H1 (cell line): ENCODE measurements around the gene NR5A1. TPM values are rescaled to one million over a fixed set of nuclear protein-coding genes. Genes with fewer than 3 reads are reported as not detected.

ENCODE experiments used
- CTCF ChIA-PET: fragments of 300-600 bp; sonication (Branson Sonifier 250); formaldehyde crosslinking; loops from one replicate; lab custom pipeline; 2021; ENCODE audit not compliant: partially characterized antibody; lab: Charles Lee
- POLR2A ChIA-PET: fragments of 300-600 bp; sonication (Branson Sonifier 250); formaldehyde crosslinking; loops from one replicate; lab custom pipeline; 2021; ENCODE audit warnings: inconsistent platforms; ENCODE audit not compliant: partially characterized antibody; lab: Charles Lee
- DNase-seq, 2 experiments: peaks; one replicate each; pipeline versions ENCODE4 v3.0.0 to v3.0.0-alpha.2; 2010 to 2022; ENCODE audit warnings: low spot score in 2 of 2, low read depth in 1 of 2, mixed read lengths in 1 of 2
- FAIRE-seq: peaks from 2 replicates; lab custom pipeline; 2011; peaks lifted over from hg19 to GRCh38; lab: Jason Lieb, UNC
- H2AFZ ChIP-seq: 2 replicates; pipeline ENCODE4 v1.8.1; 2012; ENCODE audit warnings: low read length, inconsistent platforms
- H2AK5ac ChIP-seq: 2 replicates; pipeline ENCODE4 v1.6.1; 2013; ENCODE audit warnings: low read depth, low read length
- H2BK120ac ChIP-seq: replicated peaks from 2 replicates; pipeline ENCODE3; 2013; ENCODE audit warnings: low read depth, low read length, inconsistent platforms
- H2BK12ac ChIP-seq: 2 replicates; pipeline ENCODE4 v1.6.1; 2013; ENCODE audit warnings: low read depth, low read length
- H2BK15ac ChIP-seq: 2 replicates; pipeline ENCODE4 v1.6.1; 2013; ENCODE audit warnings: low read length
- H2BK20ac ChIP-seq: 2 replicates; pipeline ENCODE4 v1.6.1; 2013; ENCODE audit warnings: low read length
- H2BK5ac ChIP-seq: 2 replicates; pipeline ENCODE4 v1.6.1; 2013; ENCODE audit warnings: low read depth, low read length
- H3K14ac ChIP-seq: 2 replicates; pipeline ENCODE4 v1.6.1; 2013; ENCODE audit warnings: inconsistent platforms; ENCODE audit not compliant: insufficient read length
- H3K18ac ChIP-seq: 2 replicates; pipeline ENCODE4 v1.6.1; 2013; ENCODE audit warnings: low read length; ENCODE audit errors: extremely low read depth
- H3K23ac ChIP-seq: 2 replicates; pipeline ENCODE4 v1.6.1; 2013; ENCODE audit warnings: inconsistent platforms; ENCODE audit not compliant: insufficient read length
- H3K23me2 ChIP-seq: 2 replicates; pipeline ENCODE4 v1.6.1; 2013; ENCODE audit warnings: low read depth, low read length
- H3K27ac ChIP-seq: 2 replicates; pipeline ENCODE4 v1.6.1; 2011; ENCODE audit warnings: low read depth, low read length, inconsistent platforms
- H3K27me3 ChIP-seq, 4 experiments: replicated peaks in 1 of 4; 1 replicate in 1 of 4; 2 replicates in 3 of 4; pipeline versions ENCODE4 v1.6.1 to v1.8.1; 2011 to 2013; ENCODE audit warnings: low read length in 3 of 4, mild to moderate bottlenecking in 3 of 4, inconsistent platforms in 2 of 4, mixed read lengths in 2 of 4, moderate library complexity in 1 of 4; ENCODE audit not compliant: control insufficient read depth in 3 of 4, insufficient read depth in 3 of 4; ENCODE audit errors: extremely low read depth in 1 of 4
- H3K36me3 ChIP-seq, 4 experiments: 2 replicates each; pipeline versions ENCODE4 v1.6.1 to v1.8.1; 2011 to 2013; ENCODE audit warnings: mild to moderate bottlenecking in 4 of 4, low read length in 3 of 4, moderate library complexity in 2 of 4, control low read depth in 1 of 4, inconsistent platforms in 1 of 4; ENCODE audit not compliant: insufficient read depth in 4 of 4, control insufficient read depth in 2 of 4
- H3K4ac ChIP-seq: replicated peaks from 2 replicates; pipeline ENCODE3; 2013; ENCODE audit warnings: low read length, low read depth, mixed read lengths, inconsistent platforms; ENCODE audit not compliant: insufficient read length
- H3K4me1 ChIP-seq, 4 experiments: replicated peaks in 1 of 4; 1 replicate in 1 of 4; 2 replicates in 3 of 4; pipeline versions ENCODE4 v1.6.1 to v1.8.1; 2011 to 2013; ENCODE audit warnings: low read length in 3 of 4, inconsistent platforms in 2 of 4, mixed read lengths in 1 of 4; ENCODE audit not compliant: insufficient read depth in 4 of 4, control insufficient read depth in 3 of 4
- H3K4me2 ChIP-seq, 2 experiments: 2 replicates each; pipeline versions ENCODE4 v1.6.1 to v1.8.1; 2011 to 2013; ENCODE audit warnings: low read depth in 2 of 2, low read length in 2 of 2, control low read depth in 1 of 2, inconsistent platforms in 1 of 2, mild to moderate bottlenecking in 1 of 2; ENCODE audit not compliant: insufficient read depth in 1 of 2
- H3K4me3 ChIP-seq, 4 experiments: fragments of 200-600, 300-600 bp in 1 of 4; sonication (generic), shearing (Covaris generic), sonication (Bioruptor Twin) in 1 of 4; 2 replicates each; pipeline versions ENCODE4 v1.5.1 to v1.8.1; 2011 to 2016; ENCODE audit warnings: low read length in 4 of 4, low read depth in 3 of 4, control low read depth in 2 of 4, inconsistent platforms in 2 of 4, mild to moderate bottlenecking in 2 of 4, mixed read lengths in 1 of 4, moderate library complexity in 1 of 4; ENCODE audit not compliant: insufficient read depth in 2 of 4; ENCODE audit errors: extremely low read depth in 1 of 4
- H3K56ac ChIP-seq: replicated peaks from 2 replicates; pipeline ENCODE3; 2013; ENCODE audit warnings: low read depth, mild to moderate bottlenecking, mixed read lengths, low read length, inconsistent platforms; ENCODE audit not compliant: insufficient read length
- H3K79me1 ChIP-seq: 2 replicates; pipeline ENCODE4 v1.6.1; 2013; ENCODE audit warnings: low read depth, low read length, control low read depth
- H3K79me2 ChIP-seq, 2 experiments: 2 replicates each; pipeline versions ENCODE4 v1.6.1 to v1.8.1; 2012 to 2013; ENCODE audit warnings: low read length in 2 of 2, mild to moderate bottlenecking in 2 of 2, inconsistent platforms in 1 of 2; ENCODE audit not compliant: insufficient read depth in 2 of 2, control insufficient read depth in 1 of 2
- H3K9ac ChIP-seq, 4 experiments: replicated peaks in 1 of 4; 1 replicate in 1 of 4; 2 replicates in 3 of 4; pipeline versions ENCODE4 v1.6.1 to v1.8.1; 2011 to 2013; ENCODE audit warnings: low read depth in 3 of 4, low read length in 3 of 4, control low read depth in 2 of 4, mild to moderate bottlenecking in 2 of 4, moderate library complexity in 2 of 4, inconsistent platforms in 1 of 4; ENCODE audit errors: extremely low read depth in 1 of 4
- H3K9me3 ChIP-seq, 2 experiments: 2 replicates each; pipeline versions ENCODE4 v1.6.1 to v1.8.1; 2012 to 2013; ENCODE audit warnings: mild to moderate bottlenecking in 2 of 2, moderate library complexity in 2 of 2, control low read depth in 1 of 2, inconsistent platforms in 1 of 2, low read depth in 1 of 2, low read length in 1 of 2, mixed read lengths in 1 of 2; ENCODE audit not compliant: insufficient read depth in 2 of 2
- H4K20me1 ChIP-seq, 2 experiments: replicated peaks in 1 of 2; 2 replicates each; pipeline versions ENCODE3 to v1.8.1; 2011 to 2013; ENCODE audit warnings: inconsistent platforms in 2 of 2, low read length in 2 of 2, mild to moderate bottlenecking in 1 of 2; ENCODE audit not compliant: insufficient read depth in 2 of 2, control insufficient read depth in 1 of 2
- H4K5ac ChIP-seq: 2 replicates; pipeline ENCODE4 v1.6.1; 2013; ENCODE audit warnings: low read length, low read depth, mixed read lengths, inconsistent platforms; ENCODE audit not compliant: insufficient read length
- H4K8ac ChIP-seq: 2 replicates; pipeline ENCODE4 v1.8.0; 2013; ENCODE audit warnings: mild to moderate bottlenecking, moderate library complexity, low read length, inconsistent platforms; ENCODE audit not compliant: insufficient read depth; ENCODE audit errors: extremely low read depth
- H4K91ac ChIP-seq: replicated peaks from 2 replicates; pipeline ENCODE3; 2013; ENCODE audit warnings: low read length, mixed read lengths, inconsistent platforms; ENCODE audit not compliant: insufficient read length
- CEBPB ChIP-seq: IDR thresholded peaks from 2 replicates; pipeline ENCODE4 v1.6.1; 2012; ENCODE audit warnings: low read depth, low read length
- FOSL1 ChIP-seq: IDR thresholded peaks from 2 replicates; pipeline ENCODE4 v1.6.1; 2011; ENCODE audit warnings: mild to moderate bottlenecking, low read depth, low read length, moderate library complexity; ENCODE audit not compliant: insufficient read depth
- HDAC2 ChIP-seq, 2 experiments: fragments of 300-600 bp in 1 of 2; sonication (generic) in 1 of 2; IDR thresholded peaks; 2 replicates each; pipeline ENCODE4 v1.6.1; 2011 to 2012; ENCODE audit warnings: low read depth in 2 of 2, low read length in 2 of 2, mild to moderate bottlenecking in 2 of 2, moderate library complexity in 2 of 2, borderline replicate concordance in 1 of 2, inconsistent platforms in 1 of 2
- NANOG ChIP-seq: IDR thresholded peaks from 2 replicates; pipeline ENCODE4 v1.6.1; 2011; ENCODE audit warnings: low read length, low read depth, mild to moderate bottlenecking, inconsistent platforms; ENCODE audit not compliant: insufficient read depth, poor library complexity, severe bottlenecking
- RBBP5 ChIP-seq: IDR thresholded peaks from 2 replicates; pipeline ENCODE4 v1.7.1; 2012; ENCODE audit warnings: low read depth, mild to moderate bottlenecking, inconsistent platforms, low read length, moderate library complexity, borderline replicate concordance
- RXRA ChIP-seq: IDR thresholded peaks from 2 replicates; pipeline ENCODE4 v1.6.1; 2011; ENCODE audit warnings: low read depth, mild to moderate bottlenecking, low read length, moderate library complexity; ENCODE audit not compliant: insufficient read depth
- TAF1 ChIP-seq: IDR thresholded peaks from 2 replicates; pipeline ENCODE4 v1.6.1; 2011; ENCODE audit warnings: mild to moderate bottlenecking, low read depth, low read length
- YY1 ChIP-seq: IDR thresholded peaks from 2 replicates; pipeline ENCODE4 v1.6.1; 2011; ENCODE audit warnings: low read depth, mild to moderate bottlenecking, low read length
- WGBS, 2 experiments: shearing (Covaris generic) in 1 of 2; methylation state at CpG; one replicate each; pipeline versions ENCODE4 v1.1.6 to v1.1.7; 2013 to 2015; ENCODE audit warnings: low lambda C conversion rate in 2 of 2, mixed read lengths in 2 of 2, inconsistent platforms in 1 of 2, low coverage in 1 of 2, missing lambda C conversion rate in 1 of 2; ENCODE audit not compliant: insufficient replicate concordance in 2 of 2, insufficient coverage in 1 of 2, insufficient read length in 1 of 2; ENCODE audit errors: extremely low coverage in 1 of 2, missing lambda C conversion rate in 1 of 2; 5-methylcytosine and 5-hydroxymethylcytosine counted together
- polyA plus RNA-seq, 7 experiments: library from polyadenylated mRNA; depleted of rRNA in 3 of 7; stranded (reverse) in 5 of 7; unstranded in 2 of 7; fragments of >200 nt in 5 of 7; fragments of 200-250 nt in 2 of 7; gene quantifications; 1 replicate in 5 of 7; 2 replicates in 1 of 7; 4 replicates in 1 of 7; pipeline versions ENCODE4 v1.2.1 to v1.2.3, GENCODE V29; 2011 to 2013; ENCODE audit warnings: missing spikeins in 2 of 7, mixed read lengths in 2 of 7
- total RNA-seq: library from RNA; stranded (reverse); fragmentation: NEBNext Ultra II Directional; extraction: Animal tissue kit (Norgen Biotek cat#: 25700); gene quantifications from 2 replicates; pipeline ENCODE4 v1.2.1, GENCODE V29; 2021
- TF ChIP-seq, protein P1 (sequence below): IDR thresholded peaks from 2 replicates; pipeline ENCODE4 v1.6.1; 2012; ENCODE audit warnings: inconsistent platforms

The NR5A1 gene
- total and polyA plus RNA-seq, 2 of the 8 experiments (the other 6 are each of a cell fraction or from before 2014, with no cell fraction given), result 0.29 to 0.58 TPM

DNA sequence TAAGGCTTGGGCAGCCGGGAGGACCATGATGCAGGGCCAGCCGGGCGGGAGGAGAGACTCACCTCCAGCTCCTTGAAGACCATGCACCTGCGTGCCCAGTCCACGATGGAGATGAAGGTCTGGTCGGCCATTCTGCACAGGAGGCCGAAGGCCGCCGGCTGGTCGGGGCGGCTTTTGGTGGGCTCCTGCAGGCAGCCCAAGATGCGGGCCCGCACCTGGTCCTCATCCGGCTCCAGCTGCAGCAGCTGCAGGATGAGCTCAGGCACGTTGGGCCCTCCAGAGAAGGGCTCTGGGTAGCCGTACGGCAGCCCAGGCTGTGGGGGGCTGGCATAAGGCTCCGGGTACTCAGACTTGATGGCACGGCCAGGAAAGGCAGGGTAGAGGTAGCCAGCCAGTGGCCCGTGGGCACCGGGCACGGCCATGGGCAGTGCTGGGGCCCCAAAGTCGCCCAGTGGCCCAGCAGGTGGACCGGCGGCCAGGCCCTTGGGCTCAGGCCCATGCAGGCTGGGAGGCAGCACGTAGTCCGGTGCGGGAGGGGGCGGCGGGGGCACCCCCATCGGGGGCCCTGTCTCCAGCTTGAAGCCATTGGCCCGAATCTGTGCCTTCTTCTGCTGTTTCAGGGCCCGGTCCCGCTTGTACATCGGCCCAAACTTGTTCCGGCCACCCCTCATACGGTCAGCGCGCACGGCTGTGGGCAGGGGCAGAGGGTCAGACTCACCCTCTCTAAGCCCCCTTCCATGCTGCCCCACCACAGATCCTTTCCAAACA, 7.0 kb downstream of the NR5A1 start:
- Histone ChIP-seq H3K9ac (no peak overlapping the region), H3K4me1 (peaks cover 0 to 10% (median 6%) of the 10 kb centered on the region in 4 experiments; a peak in 5 of 7 replicates), H2BK12ac (no peak overlapping the region), H3K14ac (no peak overlapping the region), H2AFZ (no peak overlapping the region), H2AK5ac (no peak overlapping the region; the same call in 1 of the 2 replicates), H4K5ac (no peak overlapping the region), H4K8ac (peak overlapping the region; percentile 21; the same call in 1 of the 2 replicates), H2BK5ac (no peak overlapping the region), H3K79me1 (no peaks in the 10 kb centered on the region), H3K4ac (no peak overlapping the region), H3K23me2 (peaks cover 7% of the 10 kb centered on the region; the same call in 1 of the 2 replicates), H3K4me2 (no peak overlapping the region), H3K18ac (no peak overlapping the region), H3K27ac (no peak overlapping the region), H4K20me1 (peaks cover 0 to 2% of the 10 kb centered on the region in 2 experiments), H4K91ac (no peak overlapping the region), H2BK120ac (no peak overlapping the region), H2BK20ac (no peak overlapping the region), H3K36me3 (peaks cover 0 to 8% (median 0%) of the 10 kb centered on the region in 4 experiments; a peak in 1 of 8 replicates), H3K79me2 (no peaks in the 10 kb centered on the region), H3K27me3 (peaks cover 30 to 44% (median 42%) of the 10 kb centered on the region in 4 experiments), H3K9me3 (no peaks in the 10 kb centered on the region; a peak in 1 of 4 replicates), H3K56ac (no peak overlapping the region), H3K23ac (no peak overlapping the region), H2BK15ac (no peak overlapping the region), H3K4me3 (no peak overlapping the region)
- FAIRE-seq (no peak), DNase-seq (no peak)
- CTCF ChIA-PET, result interaction anchor here (0.6 to 1.4 kb wide), 6 partner anchors 11 to 213 kb away, joined by 3 to 4 read pairs (median 3); no protein-coding TSS in a partner anchor
- 92% methylated on average over 36 of the region's 40 CpGs; no CpG with 5 or more reads in 1 of the 2 experiments for WGBS, 2 experiments
- POLR2A ChIA-PET, result interaction anchor here (0.7 to 2.2 kb wide), 2 partner anchors 12 to 122 kb away, joined by 3 to 5 read pairs; no protein-coding TSS in a partner anchor
- TF ChIP-seq, protein P1, sequence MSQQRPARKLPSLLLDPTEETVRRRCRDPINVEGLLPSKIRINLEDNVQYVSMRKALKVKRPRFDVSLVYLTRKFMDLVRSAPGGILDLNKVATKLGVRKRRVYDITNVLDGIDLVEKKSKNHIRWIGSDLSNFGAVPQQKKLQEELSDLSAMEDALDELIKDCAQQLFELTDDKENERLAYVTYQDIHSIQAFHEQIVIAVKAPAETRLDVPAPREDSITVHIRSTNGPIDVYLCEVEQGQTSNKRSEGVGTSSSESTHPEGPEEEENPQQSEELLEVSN, result no peak
- no peak for TF ChIP-seq CEBPB
- TF ChIP-seq RBBP5, result no peak
- TF ChIP-seq YY1, result no peak
- no peak for TF ChIP-seq TAF1
- TF ChIP-seq HDAC2 (IDR thresholded peaks at IDR 0.05; ENCODE audit: borderline replicate concordance in 1 of 2, low read depth in 2 of 2, low read length in 2 of 2), result no peak
- TF ChIP-seq FOSL1, result no peak
- TF ChIP-seq NANOG, result no peak
- TF ChIP-seq RXRA, result no peak
